ENCODE results near the gene MICB. TPM values are rescaled to one million over a fixed set of nuclear protein-coding genes. Genes with fewer than 3 reads are reported as not detected.
A peak's percentile ranks its signal among the peaks of the same experiment; 100 is the strongest.
"Not testable (repeated sequence)": the region's sequence is repeated elsewhere in the genome, so short reads cannot be mapped to it uniquely, and the experiment has no call there.

The MICB gene
- total RNA-seq, 1 experiment from 2014 or later, result 6.4 TPM

GRCh38 chr6:31551371-31551770, 53.4 kb downstream of the MICB start:
- ChIA-PET CTCF (interaction anchor here (0.7 to 2.2 kb wide), 6 partner anchors 9 to 46 kb away, joined by 3 to 41 read pairs (median 4); partner anchors contain the start of gene TNF), POLR2A (interaction anchor here (1.0 kb wide), 1 partner anchor 10 kb away, joined by 4 read pairs; no protein-coding TSS in a partner anchor)
- H3K4me1 ChIP-seq; BruUV-seq (replicated peaks); H3K4me3 ChIP-seq (ENCODE audit: low read depth, low read length); H3K27ac Mint-ChIP-seq (ENCODE audit: unreplicated experiment); H3K9me3 Mint-ChIP-seq (ENCODE audit: unreplicated experiment); H3K9me3 ChIP-seq; H3K4me3 Mint-ChIP-seq (ENCODE audit: unreplicated experiment); H3K36me3 ChIP-seq (ENCODE audit: control insufficient read depth, insufficient read depth, low read length); H3K4me1 Mint-ChIP-seq (ENCODE audit: low read depth, unreplicated experiment); H3K27me3 ChIP-seq (replicated peaks; ENCODE audit: control insufficient read depth, insufficient read depth, low read length); H3K27me3 Mint-ChIP-seq (ENCODE audit: insufficient read depth, unreplicated experiment): not testable (repeated sequence)
- DNase-seq, result peak in 1 of 2 experiments; percentile 50
- intact Hi-C loops (cut with micrococcal nuclease; ENCODE audit: unreplicated experiment), result loop anchor here (1.0 kb wide), 1 partner anchor 47 kb away; no protein-coding TSS in a partner anchor
- peak in 1 of 2 experiments; percentile 54 for TF ChIP-seq CTCF (IDR thresholded peaks at IDR 0.05; ENCODE audit: insufficient read depth in 1 of 2, low read depth in 1 of 2, low read length in 1 of 2, severe bottlenecking in 1 of 2, unreplicated experiment in 1 of 2)
- peaks cover 33% of the 10 kb centered on the region for H3K36me3 Mint-ChIP-seq (ENCODE audit: insufficient read depth, unreplicated experiment)

GRCh38 chr6:31556307-31556706, 58.4 kb downstream of the MICB start:
- H3K36me3 Mint-ChIP-seq (ENCODE audit: insufficient read depth, unreplicated experiment), result peaks cover 33% of the 10 kb centered on the region
- no peaks in the 10 kb centered on the region for H3K9me3 Mint-ChIP-seq (ENCODE audit: unreplicated experiment)
- no peak overlapping the region for H3K4me3 Mint-ChIP-seq (ENCODE audit: unreplicated experiment)
- H3K4me1 Mint-ChIP-seq (ENCODE audit: low read depth, unreplicated experiment), result no peaks in the 10 kb centered on the region
- H3K27me3 ChIP-seq (replicated peaks; ENCODE audit: control insufficient read depth, insufficient read depth, low read length), result no peaks in the 10 kb centered on the region
- CTCF ChIA-PET, result no interaction called here
- intact Hi-C loops (cut with micrococcal nuclease; ENCODE audit: unreplicated experiment), result no loop called here
- H3K4me1 ChIP-seq, result peaks cover 4% of the 10 kb centered on the region; the same call in 1 of the 2 replicates
- POLR2A ChIA-PET, result no interaction called here
- no peaks in the 10 kb centered on the region for H3K9me3 ChIP-seq
- no peak for DNase-seq
- no peak for TF ChIP-seq CTCF (IDR thresholded peaks at IDR 0.05; ENCODE audit: insufficient read depth in 1 of 2, low read depth in 1 of 2, low read length in 1 of 2, severe bottlenecking in 1 of 2, unreplicated experiment in 1 of 2)
- H3K27ac Mint-ChIP-seq (ENCODE audit: unreplicated experiment), result no peak overlapping the region
- no peak overlapping the region for H3K4me3 ChIP-seq (ENCODE audit: low read depth, low read length)
- no peaks in the 10 kb centered on the region for H3K27me3 Mint-ChIP-seq (ENCODE audit: insufficient read depth, unreplicated experiment)
- no peaks in the 10 kb centered on the region; the same call in 1 of the 2 replicates for H3K36me3 ChIP-seq (ENCODE audit: control insufficient read depth, insufficient read depth, low read length)
- BruUV-seq (replicated peaks), result no TSS peak

GRCh38 chr6:31557443-31558317, 59.7 kb downstream of the MICB start:
- H3K4me1 ChIP-seq, result peaks cover 4% of the 10 kb centered on the region; the same call in 1 of the 2 replicates
- no peaks in the 10 kb centered on the region for H3K9me3 ChIP-seq
- H3K4me1 Mint-ChIP-seq (ENCODE audit: low read depth, unreplicated experiment), result no peaks in the 10 kb centered on the region
- no peak for DNase-seq
- peaks cover 20% of the 10 kb centered on the region for H3K36me3 Mint-ChIP-seq (ENCODE audit: insufficient read depth, unreplicated experiment)
- no peaks in the 10 kb centered on the region for H3K9me3 Mint-ChIP-seq (ENCODE audit: unreplicated experiment)
- H3K27me3 Mint-ChIP-seq (ENCODE audit: insufficient read depth, unreplicated experiment), result no peaks in the 10 kb centered on the region
- ChIA-PET POLR2A (no interaction called here), CTCF (no interaction called here)
- no peak overlapping the region for H3K4me3 Mint-ChIP-seq (ENCODE audit: unreplicated experiment)
- H3K27me3 ChIP-seq (replicated peaks; ENCODE audit: control insufficient read depth, insufficient read depth, low read length), result no peaks in the 10 kb centered on the region
- no peak overlapping the region for H3K27ac Mint-ChIP-seq (ENCODE audit: unreplicated experiment)
- no peak overlapping the region for H3K4me3 ChIP-seq (ENCODE audit: low read depth, low read length)
- TF ChIP-seq CTCF (IDR thresholded peaks at IDR 0.05; ENCODE audit: insufficient read depth in 1 of 2, low read depth in 1 of 2, low read length in 1 of 2, severe bottlenecking in 1 of 2, unreplicated experiment in 1 of 2), result no peak
- TSS peak; percentile 18 for BruUV-seq (replicated peaks)
- H3K36me3 ChIP-seq (ENCODE audit: control insufficient read depth, insufficient read depth, low read length), result no peaks in the 10 kb centered on the region; the same call in 1 of the 2 replicates
- intact Hi-C loops (cut with micrococcal nuclease; ENCODE audit: unreplicated experiment), result no loop called here
